H1 (cell line): ENCODE data around the gene PRICKLE1.

Experiments used
- CEBPB ChIP-seq: IDR thresholded peaks from 2 replicates; pipeline ENCODE4 v1.6.1; 2012; ENCODE audit warnings: low read depth, low read length
- EZH2 ChIP-seq: fragments of 200-600 bp; sonication (generic); IDR thresholded peaks from 2 replicates; pipeline ENCODE4 v1.7.1; 2012; ENCODE audit warnings: low read depth, mild to moderate bottlenecking, moderate library complexity, low read length, inconsistent platforms; ENCODE audit not compliant: severe bottlenecking
- JUND ChIP-seq: IDR thresholded peaks from 2 replicates; pipeline ENCODE4 v1.6.1; 2011; ENCODE audit warnings: mild to moderate bottlenecking, improper control_type of control experiment, low read length
- NRF1 ChIP-seq: IDR thresholded peaks from 2 replicates; pipeline ENCODE4 v1.6.1; 2011; ENCODE audit warnings: mild to moderate bottlenecking, low read depth, low read length, improper control_type of control experiment
- POLR2A ChIP-seq, 2 experiments: IDR thresholded peaks; 1 replicate in 1 of 2; 2 replicates in 1 of 2; pipeline ENCODE4 v1.6.1; 2011; ENCODE audit warnings: low read depth in 2 of 2, low read length in 2 of 2, mild to moderate bottlenecking in 2 of 2; ENCODE audit errors: control extremely low read depth in 1 of 2

DNA sequence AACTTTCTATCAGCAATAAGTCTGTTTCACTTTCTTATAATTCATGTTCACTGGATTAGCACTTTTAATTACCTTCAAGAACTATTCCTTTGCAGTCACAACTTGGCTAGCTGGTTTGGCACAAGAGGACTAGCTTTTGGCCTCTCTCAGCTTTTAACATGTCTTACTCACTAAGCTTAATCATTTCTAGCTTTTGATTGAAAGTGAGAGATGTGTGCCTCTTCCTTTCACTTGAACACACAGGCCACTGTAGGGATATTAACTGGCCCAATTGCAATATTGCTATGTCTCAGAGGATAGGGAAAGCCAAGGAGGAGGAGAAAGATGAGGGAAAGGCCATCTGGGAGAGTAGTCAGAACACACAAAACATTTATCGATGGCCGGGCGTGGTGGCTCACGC is 92.7 kb downstream of the PRICKLE1 start:
- TF ChIP-seq EZH2 (no peak), POLR2A (IDR thresholded peaks at IDR 0.05; ENCODE audit: control extremely low read depth in 1 of 2, low read depth in 2 of 2, low read length in 2 of 2) (no peak), CEBPB (no peak), NRF1 (no peak), JUND (no peak)
